ENCODE measurements around the gene KIF1A.
A peak's percentile ranks its signal among the peaks of the same experiment; 100 is the strongest.
"Not testable (repeated sequence)": the region's sequence is repeated elsewhere in the genome, so short reads cannot be mapped to it uniquely, and the experiment has no call there.

The KIF1A gene

DNA sequence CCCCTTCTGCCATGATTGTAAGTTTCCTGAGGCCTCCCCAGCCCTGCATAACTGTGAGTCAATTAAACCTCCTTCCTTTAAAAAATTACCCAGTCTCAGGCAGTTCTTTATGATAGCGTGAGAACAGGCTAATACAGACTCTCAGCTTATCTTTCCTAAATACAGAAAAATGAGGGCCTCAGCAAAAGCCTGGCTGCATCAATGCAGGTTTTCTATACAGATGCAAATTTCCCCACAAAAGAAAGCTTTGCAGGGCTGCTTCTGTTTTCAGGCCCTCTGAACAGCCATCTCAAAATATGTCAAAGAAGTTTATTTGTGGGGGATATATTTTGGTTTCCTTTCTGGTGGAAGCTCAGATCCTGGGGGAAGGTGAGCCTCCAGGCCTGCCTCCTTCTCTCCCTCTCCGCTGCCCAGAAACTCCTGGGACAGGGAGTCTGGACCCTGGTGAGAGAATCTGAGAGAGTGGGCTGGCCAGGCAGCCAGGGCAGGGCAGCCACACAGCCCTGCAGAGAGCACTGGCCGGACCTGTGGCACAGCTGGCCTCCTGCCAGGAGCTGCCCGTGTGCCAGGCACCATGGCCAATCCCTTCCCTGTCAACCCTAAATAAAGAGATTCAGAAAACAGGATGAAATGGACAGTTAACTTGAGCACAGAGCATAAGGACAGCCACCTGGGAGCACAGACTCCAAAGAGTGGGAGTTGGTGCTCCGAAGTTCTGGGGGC, 27.0 kb upstream of the KIF1A start:
- DNase-seq (ENCODE audit: low read depth in 2 of 2), result no peak

- DNase-seq (ENCODE audit: low read depth in 2 of 2), result not testable (repeated sequence)
Measured at GRCh38 chr2:240846309-240846708, 26.3 kb upstream of the KIF1A start.

DNA sequence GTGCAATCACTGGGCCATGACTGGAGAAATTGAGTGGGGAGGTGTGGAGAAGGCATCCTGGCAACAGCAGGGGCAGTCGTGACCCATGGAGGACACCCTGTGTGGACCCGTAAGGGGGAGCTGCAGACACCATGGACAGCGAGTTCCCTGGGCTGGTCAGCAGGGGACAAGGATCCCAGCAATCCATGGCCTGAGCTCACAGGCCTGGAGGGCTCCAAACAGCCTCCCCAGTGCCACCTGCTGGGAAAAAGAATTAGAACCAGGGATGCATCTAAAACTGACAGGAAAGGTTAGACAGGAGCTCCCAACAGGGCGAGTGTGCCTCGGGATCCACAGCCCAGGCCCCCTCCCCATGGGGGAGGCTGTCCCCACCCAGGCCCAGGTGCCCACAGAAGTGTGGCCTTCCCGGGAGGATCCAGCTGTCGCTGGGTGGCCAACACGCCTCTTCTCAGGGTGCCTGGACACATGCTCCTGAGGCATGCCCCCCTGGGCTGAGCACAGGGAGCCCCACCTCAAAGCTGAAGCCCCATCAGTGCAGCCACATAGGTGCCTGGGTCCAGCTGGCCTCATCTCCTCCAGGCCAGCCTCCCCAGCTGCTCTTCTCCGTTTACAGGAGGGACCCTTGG, 20.5 kb upstream of the KIF1A start:
- DNase-seq (ENCODE audit: low read depth in 2 of 2), result no peak

GRCh38 chr2:240839152-240840143, 19.4 kb upstream of the KIF1A start:
- no peak for DNase-seq (ENCODE audit: low read depth in 2 of 2)

- DNase-seq (ENCODE audit: low read depth in 2 of 2), result no peak
Measured at GRCh38 chr2:240837621-240838020, 17.6 kb upstream of the KIF1A start.

DNA sequence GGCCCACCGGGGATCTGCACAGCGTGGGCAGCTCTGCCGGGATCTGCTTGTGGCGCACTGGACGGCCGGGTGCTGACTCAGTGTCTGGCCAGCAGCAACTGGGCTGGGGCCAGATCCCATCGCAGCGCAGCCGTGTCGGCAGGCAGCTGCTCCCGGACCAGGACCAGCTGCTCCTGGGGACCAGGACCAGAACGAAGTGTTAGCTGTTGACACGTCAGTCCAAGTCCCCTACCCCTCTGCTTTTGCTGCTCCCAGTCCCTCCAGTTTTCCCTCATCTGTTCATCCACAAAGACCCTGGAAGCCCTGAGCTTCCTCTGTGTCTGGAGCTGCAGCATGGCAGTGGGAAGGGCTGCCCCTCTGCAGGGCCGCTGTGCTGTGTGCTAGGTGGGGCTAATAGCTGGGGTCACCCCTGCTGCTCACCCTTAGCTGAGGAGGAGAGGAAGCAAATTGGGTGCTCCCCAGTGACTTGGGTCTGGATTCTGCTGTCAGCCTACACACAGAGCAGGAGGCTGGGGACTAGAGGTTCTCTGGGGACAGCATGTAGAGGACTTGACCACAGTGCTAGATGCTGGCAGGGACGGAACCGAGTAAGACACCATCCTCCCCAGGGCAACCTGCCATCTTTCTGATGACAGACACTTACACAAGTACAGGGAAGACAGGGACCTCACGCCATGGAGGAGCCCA, 16.9 kb upstream of the KIF1A start:
- DNase-seq (ENCODE audit: low read depth in 2 of 2), result no peak

- DNase-seq (ENCODE audit: low read depth in 2 of 2), result no peak
Measured at GRCh38 chr2:240835528-240835927, 15.5 kb upstream of the KIF1A start.

DNA sequence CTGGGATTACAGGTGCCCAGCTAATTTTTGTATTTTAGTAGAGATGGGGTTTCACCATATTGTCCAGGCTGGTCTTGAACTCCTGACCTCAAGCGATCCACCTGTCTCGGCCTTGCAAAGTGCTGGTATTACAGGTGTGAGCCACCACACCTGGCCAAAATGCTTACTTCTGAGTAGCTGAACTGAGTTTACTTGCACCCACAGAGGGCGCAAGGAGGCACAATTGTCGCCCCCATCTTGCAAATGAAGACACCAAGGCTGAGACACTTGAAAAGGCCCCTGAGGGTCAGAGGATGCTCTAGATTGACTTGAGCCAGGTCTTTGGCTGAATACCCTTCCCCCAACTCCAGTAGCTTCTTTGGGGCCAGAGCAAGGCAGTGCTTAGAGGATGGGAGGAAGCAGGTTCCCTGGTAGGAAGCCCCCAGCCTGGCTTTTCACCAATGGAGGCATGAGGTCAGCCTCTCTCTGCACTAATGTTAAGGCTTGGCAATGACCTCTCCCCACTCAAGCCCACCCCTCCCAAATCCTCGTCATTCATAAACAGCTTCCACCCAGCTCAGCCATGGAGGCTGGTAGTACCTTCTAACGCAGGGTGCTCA, 14.5 kb upstream of the KIF1A start:
- DNase-seq (ENCODE audit: low read depth in 2 of 2), result no peak

DNA sequence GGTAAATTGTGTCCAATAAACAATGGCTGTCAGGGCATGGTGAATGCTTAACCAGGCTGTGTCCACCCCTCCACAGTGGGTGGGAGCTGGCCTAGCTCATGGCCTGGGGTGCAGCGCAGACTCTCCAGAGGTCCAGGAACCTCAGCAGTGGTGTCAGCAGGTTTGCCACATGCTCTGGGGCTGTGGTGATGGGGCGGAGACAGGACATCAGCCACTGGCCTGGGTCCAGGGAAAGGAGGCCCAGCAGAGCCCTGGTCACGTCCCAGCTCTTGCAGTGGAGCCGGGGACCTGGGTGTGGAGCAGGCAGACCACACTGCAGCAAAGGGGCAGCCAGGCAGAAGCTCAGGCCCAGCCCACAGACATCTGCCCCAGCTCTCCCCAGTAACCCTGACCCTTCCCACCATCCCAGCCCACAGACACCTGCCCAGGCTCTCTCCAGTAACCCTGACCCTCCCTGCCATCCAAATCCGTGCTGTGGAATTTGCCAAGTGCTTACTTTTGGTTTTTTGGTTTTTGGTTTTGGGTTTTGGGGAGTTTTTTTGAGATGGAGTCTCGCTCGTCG, 13.8 kb upstream of the KIF1A start:
- DNase-seq (ENCODE audit: low read depth in 2 of 2), result no peak

- no peak for DNase-seq (ENCODE audit: low read depth in 2 of 2)
Measured at GRCh38 chr2:240832921-240833494, 13.0 kb upstream of the KIF1A start.

DNA sequence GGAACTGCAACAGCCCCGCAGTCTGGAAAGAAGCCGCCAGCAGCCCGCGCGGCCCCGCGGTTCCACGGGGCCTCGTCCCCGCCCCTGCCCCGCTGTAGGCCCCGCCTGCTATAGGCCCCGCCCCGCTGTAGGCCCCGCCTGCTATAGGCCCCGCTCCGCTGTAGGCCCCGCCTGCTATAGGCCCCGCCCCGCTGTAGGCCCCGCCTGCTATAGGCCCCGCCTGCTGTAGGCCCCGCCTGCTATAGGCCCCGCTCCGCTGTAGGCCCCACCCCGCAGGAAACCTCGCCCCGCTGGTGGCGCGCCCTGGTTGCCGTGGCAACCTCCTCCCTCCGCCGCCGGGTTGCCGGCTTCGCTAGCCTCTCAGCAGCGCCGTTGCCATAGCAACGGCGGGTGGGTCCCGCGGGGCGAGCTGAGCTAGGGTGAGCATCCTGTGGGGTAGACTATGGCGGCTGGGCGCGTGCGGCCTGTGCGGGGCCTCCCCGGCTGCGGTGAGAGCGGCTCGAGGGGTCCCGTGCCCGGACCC, 12.2 kb upstream of the KIF1A start:
- DNase-seq (ENCODE audit: low read depth in 2 of 2), result peak; percentile 89 to 92

- no peak for DNase-seq (ENCODE audit: low read depth in 2 of 2)
Measured at GRCh38 chr2:240831594-240832204, 11.7 kb upstream of the KIF1A start.

DNA sequence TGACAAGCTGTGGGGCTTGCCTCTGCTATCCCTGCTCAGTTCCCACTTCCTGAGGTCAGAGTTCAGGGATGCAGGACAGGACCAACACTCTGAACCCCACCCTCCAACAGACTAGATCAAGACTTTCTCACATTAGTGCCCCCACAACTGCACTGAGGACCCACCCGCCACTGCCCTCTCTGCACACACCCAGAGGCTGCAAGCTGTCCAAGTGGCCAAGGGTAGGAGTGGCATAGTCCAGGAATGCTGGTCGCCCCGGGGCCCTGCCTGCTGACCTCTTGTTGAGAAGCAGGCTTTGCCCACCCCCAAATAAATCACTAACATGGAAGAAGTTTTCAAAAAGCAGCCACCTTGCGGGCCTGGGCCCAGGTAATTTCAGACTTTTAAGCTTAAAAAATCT, 5.5 kb upstream of the KIF1A start:
- no peak for DNase-seq (ENCODE audit: low read depth in 2 of 2)

GRCh38 chr2:240823449-240824336, 3.7 kb upstream of the KIF1A start:
- no peak for DNase-seq (ENCODE audit: low read depth in 2 of 2)

- no peak for DNase-seq (ENCODE audit: low read depth in 2 of 2)
Measured at GRCh38 chr2:240822280-240822847, 2.3 kb upstream of the KIF1A start.

- no peak for DNase-seq (ENCODE audit: low read depth in 2 of 2)
Measured at GRCh38 chr2:240821429-240821778, 1.4 kb upstream of the KIF1A start.

DNA sequence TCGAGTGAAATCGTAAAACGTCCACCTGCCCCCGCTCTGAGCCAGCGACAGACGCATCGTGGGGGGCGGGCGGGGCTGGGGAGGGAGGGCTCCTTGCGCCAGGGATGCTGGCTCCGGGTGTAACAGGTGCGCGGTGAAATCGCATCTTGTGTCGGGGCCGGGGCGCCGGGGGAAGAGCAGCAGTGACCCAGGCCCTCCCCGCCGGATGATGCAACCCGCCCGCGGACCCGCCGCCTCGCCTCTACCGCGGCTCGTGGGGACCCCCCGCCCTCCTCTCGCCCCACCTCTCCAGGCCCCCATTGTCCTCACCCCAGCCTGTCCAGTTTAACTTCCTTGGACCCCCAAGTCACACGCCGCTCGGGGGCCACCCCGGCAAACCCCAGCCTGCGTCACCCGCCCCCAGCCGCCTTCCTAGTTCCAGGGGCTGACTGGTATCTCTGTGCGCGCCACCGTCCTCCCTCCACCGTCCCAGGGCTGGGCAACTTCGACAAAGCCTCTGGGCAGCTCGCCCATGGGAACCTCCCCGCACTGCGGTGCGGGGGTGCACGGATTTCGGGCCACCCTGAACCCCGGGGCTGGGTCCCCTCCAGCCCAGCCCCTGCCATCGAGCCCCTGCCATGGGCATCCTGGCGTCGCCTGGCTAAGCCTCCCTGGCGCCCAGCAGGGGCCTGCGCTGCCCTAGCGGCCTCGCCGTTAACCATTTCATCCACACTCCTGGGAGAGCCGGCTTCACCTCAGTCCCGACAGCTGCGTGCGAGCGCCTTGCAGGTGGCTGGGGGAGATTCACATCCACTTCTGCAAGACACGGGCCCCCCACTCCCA, 799 bp upstream of the KIF1A start:
- DNase-seq (ENCODE audit: low read depth in 2 of 2), result no peak
